HepG2 (cell line): ENCODE data around the gene NHP2. TPM values are rescaled to one million over a fixed set of nuclear protein-coding genes. Genes with fewer than 3 reads are reported as not detected.
A peak's percentile ranks its signal among the peaks of the same experiment; 100 is the strongest.

Source experiments
- ADNP ChIP-seq: sonication (generic); formaldehyde crosslinking; IDR thresholded peaks from 2 replicates; pipeline ENCODE4 v1.4.0; 2020; ENCODE audit warnings: missing genetic modification reagents
- NAIF1 ChIP-seq: sonication (generic); formaldehyde crosslinking; IDR thresholded peaks from 2 replicates; pipeline ENCODE4 v1.5.0; 2020; ENCODE audit warnings: mild to moderate bottlenecking, missing genetic modification reagents, borderline replicate concordance
- NFYB ChIP-seq: sonication (generic); formaldehyde crosslinking; IDR thresholded peaks from 2 replicates; pipeline ENCODE4 v1.4.0; 2020; ENCODE audit warnings: missing genetic modification reagents
- ZFP62 ChIP-seq: sonication (generic); formaldehyde crosslinking; IDR thresholded peaks from 2 replicates; pipeline ENCODE4 v1.4.0; 2020; ENCODE audit warnings: missing genetic modification reagents
- ZNF510 ChIP-seq: sonication (generic); formaldehyde crosslinking; IDR thresholded peaks from 2 replicates; pipeline ENCODE4 v1.4.0; 2020; ENCODE audit warnings: low read depth, mild to moderate bottlenecking, missing genetic modification reagents
- ZNF776 ChIP-seq: sonication (generic); formaldehyde crosslinking; IDR thresholded peaks from 2 replicates; pipeline ENCODE4 v1.4.0; 2020; ENCODE audit warnings: mild to moderate bottlenecking, missing genetic modification reagents
- ZNF878 ChIP-seq: sonication (generic); formaldehyde crosslinking; IDR thresholded peaks from 2 replicates; pipeline ENCODE4 v1.8.1; 2023; ENCODE audit warnings: mild to moderate bottlenecking, missing genetic modification reagents, moderate library complexity
- polyA plus RNA-seq, 8 experiments: library from polyadenylated mRNA; depleted of rRNA in 3 of 8; stranded (reverse) in 7 of 8; unstranded in 1 of 8; fragments of >200 nt; fragmentation: Illumina TruSeq in 4 of 8; extraction: Trizol in 4 of 8; gene quantifications; 2 replicates each; pipeline versions ENCODE4 v1.2.1 to v1.2.3, GENCODE V29; 2011 to 2016; ENCODE audit warnings: low read depth in 4 of 8, missing spikeins in 1 of 8, mixed read lengths in 1 of 8; ENCODE audit not compliant: insufficient read depth in 1 of 8
- total RNA-seq, 5 experiments: library from RNA; depleted of rRNA; stranded (reverse); fragments of >200 nt; fragmentation: Illumina TruSeq; extraction: Trizol; gene quantifications; 2 replicates each; pipeline ENCODE4 v1.2.3, GENCODE V29; 2016; ENCODE audit warnings: low read depth in 1 of 5
- TF ChIP-seq, protein P1 (sequence below): IDR thresholded peaks from 2 replicates; pipeline ENCODE4 v1.6.1; 2016; ENCODE audit warnings: mild to moderate bottlenecking
- TF ChIP-seq, protein P2 (sequence below): fragments of 450-650 bp; IDR thresholded peaks from 2 replicates; pipeline ENCODE4 v1.6.1; 2017; ENCODE audit warnings: mild to moderate bottlenecking
- TF ChIP-seq, protein P3 (sequence below): IDR thresholded peaks from 2 replicates; pipeline ENCODE4 v1.6.1; 2016; ENCODE audit warnings: control low read depth
- TF ChIP-seq, protein P4 (sequence below): sonication (generic); formaldehyde crosslinking; IDR thresholded peaks from 2 replicates; pipeline ENCODE4 v1.4.0; 2020; ENCODE audit warnings: missing genetic modification reagents
- TF ChIP-seq, protein P5 (sequence below): sonication (generic); formaldehyde crosslinking; IDR thresholded peaks from 2 replicates; pipeline ENCODE4 v1.5.1; 2020; ENCODE audit warnings: missing genetic modification reagents, mild to moderate bottlenecking, borderline replicate concordance
- TF ChIP-seq, protein P6 (sequence below): sonication (generic); formaldehyde crosslinking; IDR thresholded peaks from 2 replicates; pipeline ENCODE4 v1.4.0; 2020; ENCODE audit warnings: missing genetic modification reagents

The NHP2 gene
- total and polyA plus RNA-seq, 2 of the 13 experiments (the other 11 are each of a cell fraction or from before 2014, with no cell fraction given) = 56.2 to 96.1 TPM

DNA sequence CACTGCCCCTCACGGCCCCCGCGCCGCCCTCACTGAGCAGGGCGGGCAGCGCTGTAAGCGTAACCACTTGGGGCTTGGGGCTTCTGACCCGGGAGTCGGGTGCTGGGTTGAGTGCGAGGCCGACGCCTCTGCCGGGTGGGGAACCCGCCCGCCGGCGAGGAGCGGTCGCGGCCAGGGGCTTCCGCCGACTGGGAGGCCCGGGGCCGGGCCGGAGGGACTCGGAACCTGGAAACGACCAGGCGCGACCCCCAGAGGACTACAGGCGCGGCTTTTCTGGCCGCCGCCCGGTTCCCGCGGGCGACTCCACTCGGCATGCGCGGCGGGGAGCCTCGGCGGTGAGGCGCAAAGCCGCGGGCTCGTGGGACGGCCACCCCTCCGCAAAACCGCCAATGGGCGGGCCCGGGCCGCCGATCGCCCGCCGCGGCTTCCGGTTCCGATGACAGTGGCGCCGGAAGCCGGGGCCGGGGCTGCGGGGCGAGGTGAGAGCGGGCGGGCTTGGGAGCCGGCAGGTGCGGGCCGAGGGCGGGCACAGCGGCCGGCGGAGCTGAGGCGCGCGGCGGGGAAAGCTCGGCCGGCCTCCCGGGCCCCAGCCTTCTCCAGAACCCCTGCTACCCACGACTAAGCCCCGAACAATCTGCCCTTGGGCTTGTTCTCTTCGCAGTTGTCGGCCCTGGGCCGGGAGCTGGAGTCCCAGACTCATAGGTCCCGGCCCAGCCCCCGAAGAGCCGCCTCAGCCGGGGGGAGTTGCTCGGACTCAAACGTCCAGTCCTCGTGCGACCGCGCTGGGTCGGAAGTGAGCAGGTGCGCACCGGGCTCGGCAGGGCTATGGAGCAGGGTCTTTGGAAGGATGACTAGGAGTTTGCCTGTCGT lies 22.9 kb downstream of the NHP2 start, which contains the start of gene RMND5B (continued):
- TF ChIP-seq, protein P1, sequence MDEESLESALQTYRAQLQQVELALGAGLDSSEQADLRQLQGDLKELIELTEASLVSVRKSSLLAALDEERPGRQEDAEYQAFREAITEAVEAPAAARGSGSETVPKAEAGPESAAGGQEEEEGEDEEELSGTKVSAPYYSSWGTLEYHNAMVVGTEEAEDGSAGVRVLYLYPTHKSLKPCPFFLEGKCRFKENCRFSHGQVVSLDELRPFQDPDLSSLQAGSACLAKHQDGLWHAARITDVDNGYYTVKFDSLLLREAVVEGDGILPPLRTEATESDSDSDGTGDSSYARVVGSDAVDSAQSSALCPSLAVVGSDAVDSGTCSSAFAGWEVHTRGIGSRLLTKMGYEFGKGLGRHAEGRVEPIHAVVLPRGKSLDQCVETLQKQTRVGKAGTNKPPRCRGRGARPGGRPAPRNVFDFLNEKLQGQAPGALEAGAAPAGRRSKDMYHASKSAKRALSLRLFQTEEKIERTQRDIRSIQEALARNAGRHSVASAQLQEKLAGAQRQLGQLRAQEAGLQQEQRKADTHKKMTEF (CRISPR knock-in tag) = no peak; the same call in 1 of the 2 replicates
- TF ChIP-seq, protein P2, sequence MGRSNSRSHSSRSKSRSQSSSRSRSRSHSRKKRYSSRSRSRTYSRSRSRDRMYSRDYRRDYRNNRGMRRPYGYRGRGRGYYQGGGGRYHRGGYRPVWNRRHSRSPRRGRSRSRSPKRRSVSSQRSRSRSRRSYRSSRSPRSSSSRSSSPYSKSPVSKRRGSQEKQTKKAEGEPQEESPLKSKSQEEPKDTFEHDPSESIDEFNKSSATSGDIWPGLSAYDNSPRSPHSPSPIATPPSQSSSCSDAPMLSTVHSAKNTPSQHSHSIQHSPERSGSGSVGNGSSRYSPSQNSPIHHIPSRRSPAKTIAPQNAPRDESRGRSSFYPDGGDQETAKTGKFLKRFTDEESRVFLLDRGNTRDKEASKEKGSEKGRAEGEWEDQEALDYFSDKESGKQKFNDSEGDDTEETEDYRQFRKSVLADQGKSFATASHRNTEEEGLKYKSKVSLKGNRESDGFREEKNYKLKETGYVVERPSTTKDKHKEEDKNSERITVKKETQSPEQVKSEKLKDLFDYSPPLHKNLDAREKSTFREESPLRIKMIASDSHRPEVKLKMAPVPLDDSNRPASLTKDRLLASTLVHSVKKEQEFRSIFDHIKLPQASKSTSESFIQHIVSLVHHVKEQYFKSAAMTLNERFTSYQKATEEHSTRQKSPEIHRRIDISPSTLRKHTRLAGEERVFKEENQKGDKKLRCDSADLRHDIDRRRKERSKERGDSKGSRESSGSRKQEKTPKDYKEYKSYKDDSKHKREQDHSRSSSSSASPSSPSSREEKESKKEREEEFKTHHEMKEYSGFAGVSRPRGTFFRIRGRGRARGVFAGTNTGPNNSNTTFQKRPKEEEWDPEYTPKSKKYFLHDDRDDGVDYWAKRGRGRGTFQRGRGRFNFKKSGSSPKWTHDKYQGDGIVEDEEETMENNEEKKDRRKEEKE = no peak
- TF ChIP-seq ZNF878 (CRISPR knock-in tag) (0 out of 2 replicates have a peak, but pooled peaks have one; percentile 73), NAIF1 (CRISPR knock-in tag) (no peak), NFYB (CRISPR knock-in tag) (peak; percentile 35; the same call in 1 of the 2 replicates), ADNP (CRISPR knock-in tag) (no peak), ZFP62 (CRISPR knock-in tag) (no peak), ZNF776 (no peak), ZNF510 (CRISPR knock-in tag) (0 out of 2 replicates have a peak, but pooled peaks have one; percentile 69)
- TF ChIP-seq, protein P3, sequence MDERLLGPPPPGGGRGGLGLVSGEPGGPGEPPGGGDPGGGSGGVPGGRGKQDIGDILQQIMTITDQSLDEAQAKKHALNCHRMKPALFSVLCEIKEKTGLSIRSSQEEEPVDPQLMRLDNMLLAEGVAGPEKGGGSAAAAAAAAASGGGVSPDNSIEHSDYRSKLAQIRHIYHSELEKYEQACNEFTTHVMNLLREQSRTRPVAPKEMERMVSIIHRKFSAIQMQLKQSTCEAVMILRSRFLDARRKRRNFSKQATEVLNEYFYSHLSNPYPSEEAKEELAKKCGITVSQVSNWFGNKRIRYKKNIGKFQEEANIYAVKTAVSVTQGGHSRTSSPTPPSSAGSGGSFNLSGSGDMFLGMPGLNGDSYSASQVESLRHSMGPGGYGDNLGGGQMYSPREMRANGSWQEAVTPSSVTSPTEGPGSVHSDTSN (CRISPR knock-in tag) = no peak
- TF ChIP-seq, protein P4, sequence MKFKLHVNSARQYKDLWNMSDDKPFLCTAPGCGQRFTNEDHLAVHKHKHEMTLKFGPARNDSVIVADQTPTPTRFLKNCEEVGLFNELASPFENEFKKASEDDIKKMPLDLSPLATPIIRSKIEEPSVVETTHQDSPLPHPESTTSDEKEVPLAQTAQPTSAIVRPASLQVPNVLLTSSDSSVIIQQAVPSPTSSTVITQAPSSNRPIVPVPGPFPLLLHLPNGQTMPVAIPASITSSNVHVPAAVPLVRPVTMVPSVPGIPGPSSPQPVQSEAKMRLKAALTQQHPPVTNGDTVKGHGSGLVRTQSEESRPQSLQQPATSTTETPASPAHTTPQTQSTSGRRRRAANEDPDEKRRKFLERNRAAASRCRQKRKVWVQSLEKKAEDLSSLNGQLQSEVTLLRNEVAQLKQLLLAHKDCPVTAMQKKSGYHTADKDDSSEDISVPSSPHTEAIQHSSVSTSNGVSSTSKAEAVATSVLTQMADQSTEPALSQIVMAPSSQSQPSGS (CRISPR knock-in tag) = no peak; the same call in 1 of the 2 replicates
- TF ChIP-seq, protein P5, sequence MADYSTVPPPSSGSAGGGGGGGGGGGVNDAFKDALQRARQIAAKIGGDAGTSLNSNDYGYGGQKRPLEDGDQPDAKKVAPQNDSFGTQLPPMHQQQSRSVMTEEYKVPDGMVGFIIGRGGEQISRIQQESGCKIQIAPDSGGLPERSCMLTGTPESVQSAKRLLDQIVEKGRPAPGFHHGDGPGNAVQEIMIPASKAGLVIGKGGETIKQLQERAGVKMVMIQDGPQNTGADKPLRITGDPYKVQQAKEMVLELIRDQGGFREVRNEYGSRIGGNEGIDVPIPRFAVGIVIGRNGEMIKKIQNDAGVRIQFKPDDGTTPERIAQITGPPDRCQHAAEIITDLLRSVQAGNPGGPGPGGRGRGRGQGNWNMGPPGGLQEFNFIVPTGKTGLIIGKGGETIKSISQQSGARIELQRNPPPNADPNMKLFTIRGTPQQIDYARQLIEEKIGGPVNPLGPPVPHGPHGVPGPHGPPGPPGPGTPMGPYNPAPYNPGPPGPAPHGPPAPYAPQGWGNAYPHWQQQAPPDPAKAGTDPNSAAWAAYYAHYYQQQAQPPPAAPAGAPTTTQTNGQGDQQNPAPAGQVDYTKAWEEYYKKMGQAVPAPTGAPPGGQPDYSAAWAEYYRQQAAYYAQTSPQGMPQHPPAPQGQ (CRISPR knock-in tag) = no peak
- TF ChIP-seq, protein P6, sequence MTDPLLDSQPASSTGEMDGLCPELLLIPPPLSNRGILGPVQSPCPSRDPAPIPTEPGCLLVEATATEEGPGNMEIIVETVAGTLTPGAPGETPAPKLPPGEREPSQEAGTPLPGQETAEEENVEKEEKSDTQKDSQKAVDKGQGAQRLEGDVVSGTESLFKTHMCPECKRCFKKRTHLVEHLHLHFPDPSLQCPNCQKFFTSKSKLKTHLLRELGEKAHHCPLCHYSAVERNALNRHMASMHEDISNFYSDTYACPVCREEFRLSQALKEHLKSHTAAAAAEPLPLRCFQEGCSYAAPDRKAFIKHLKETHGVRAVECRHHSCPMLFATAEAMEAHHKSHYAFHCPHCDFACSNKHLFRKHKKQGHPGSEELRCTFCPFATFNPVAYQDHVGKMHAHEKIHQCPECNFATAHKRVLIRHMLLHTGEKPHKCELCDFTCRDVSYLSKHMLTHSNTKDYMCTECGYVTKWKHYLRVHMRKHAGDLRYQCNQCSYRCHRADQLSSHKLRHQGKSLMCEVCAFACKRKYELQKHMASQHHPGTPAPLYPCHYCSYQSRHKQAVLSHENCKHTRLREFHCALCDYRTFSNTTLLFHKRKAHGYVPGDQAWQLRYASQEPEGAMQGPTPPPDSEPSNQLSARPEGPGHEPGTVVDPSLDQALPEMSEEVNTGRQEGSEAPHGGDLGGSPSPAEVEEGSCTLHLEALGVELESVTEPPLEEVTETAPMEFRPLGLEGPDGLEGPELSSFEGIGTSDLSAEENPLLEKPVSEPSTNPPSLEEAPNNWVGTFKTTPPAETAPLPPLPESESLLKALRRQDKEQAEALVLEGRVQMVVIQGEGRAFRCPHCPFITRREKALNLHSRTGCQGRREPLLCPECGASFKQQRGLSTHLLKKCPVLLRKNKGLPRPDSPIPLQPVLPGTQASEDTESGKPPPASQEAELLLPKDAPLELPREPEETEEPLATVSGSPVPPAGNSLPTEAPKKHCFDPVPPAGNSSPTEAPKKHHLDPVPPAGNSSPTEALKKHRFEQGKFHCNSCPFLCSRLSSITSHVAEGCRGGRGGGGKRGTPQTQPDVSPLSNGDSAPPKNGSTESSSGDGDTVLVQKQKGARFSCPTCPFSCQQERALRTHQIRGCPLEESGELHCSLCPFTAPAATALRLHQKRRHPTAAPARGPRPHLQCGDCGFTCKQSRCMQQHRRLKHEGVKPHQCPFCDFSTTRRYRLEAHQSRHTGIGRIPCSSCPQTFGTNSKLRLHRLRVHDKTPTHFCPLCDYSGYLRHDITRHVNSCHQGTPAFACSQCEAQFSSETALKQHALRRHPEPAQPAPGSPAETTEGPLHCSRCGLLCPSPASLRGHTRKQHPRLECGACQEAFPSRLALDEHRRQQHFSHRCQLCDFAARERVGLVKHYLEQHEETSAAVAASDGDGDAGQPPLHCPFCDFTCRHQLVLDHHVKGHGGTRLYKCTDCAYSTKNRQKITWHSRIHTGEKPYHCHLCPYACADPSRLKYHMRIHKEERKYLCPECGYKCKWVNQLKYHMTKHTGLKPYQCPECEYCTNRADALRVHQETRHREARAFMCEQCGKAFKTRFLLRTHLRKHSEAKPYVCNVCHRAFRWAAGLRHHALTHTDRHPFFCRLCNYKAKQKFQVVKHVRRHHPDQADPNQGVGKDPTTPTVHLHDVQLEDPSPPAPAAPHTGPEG (CRISPR knock-in tag) = no peak
